ENCODE measurements around the gene NCR3LG1. TPM values are rescaled to one million over a fixed set of nuclear protein-coding genes. Genes with fewer than 3 reads are reported as not detected.
A peak's percentile ranks its signal among the peaks of the same experiment; 100 is the strongest.

Gene NCR3LG1
- total and polyA plus RNA-seq, 9 of the 15 experiments (the other 6 are each of a cell fraction or from before 2014, with no cell fraction given), result 4.1 to 39.8 (median 25.1) TPM

GRCh38 chr11:17352950-17353820 lies 1.6 kb downstream of the NCR3LG1 start (continued):
- TF ChIP-seq, protein P1, sequence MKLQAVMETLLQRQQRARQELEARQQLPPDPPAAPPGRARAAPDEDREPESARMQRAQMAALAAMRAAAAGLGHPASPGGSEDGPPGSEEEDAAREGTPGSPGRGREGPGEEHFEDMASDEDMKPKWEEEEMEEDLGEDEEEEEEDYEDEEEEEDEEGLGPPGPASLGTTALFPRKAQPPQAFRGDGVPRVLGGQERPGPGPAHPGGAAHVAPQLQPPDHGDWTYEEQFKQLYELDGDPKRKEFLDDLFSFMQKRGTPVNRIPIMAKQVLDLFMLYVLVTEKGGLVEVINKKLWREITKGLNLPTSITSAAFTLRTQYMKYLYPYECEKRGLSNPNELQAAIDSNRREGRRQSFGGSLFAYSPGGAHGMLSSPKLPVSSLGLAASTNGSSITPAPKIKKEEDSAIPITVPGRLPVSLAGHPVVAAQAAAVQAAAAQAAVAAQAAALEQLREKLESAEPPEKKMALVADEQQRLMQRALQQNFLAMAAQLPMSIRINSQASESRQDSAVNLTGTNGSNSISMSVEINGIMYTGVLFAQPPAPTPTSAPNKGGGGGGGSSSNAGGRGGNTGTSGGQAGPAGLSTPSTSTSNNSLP (IDR thresholded peaks at IDR 0.05; ENCODE audit: borderline replicate concordance, low read depth, low read length), result no peak
- TF ChIP-seq MAZ (CRISPR knock-in tag; conservative IDR thresholded peaks at IDR 0.05 in 1 of 2, IDR thresholded peaks at IDR 0.05 in 1 of 2) (peak in 1 of 2 experiments; percentile 49; a peak in 3 of 4 replicates), KLF1 (tag; IDR thresholded peaks at IDR 0.05) (no peak), E2F5 (CRISPR knock-in tag; IDR thresholded peaks at IDR 0.05) (no peak), SIN3A (IDR thresholded peaks at IDR 0.05; ENCODE audit: borderline replicate concordance in 2 of 2, control insufficient read depth in 1 of 2, low read depth in 2 of 2, low read length in 2 of 2) (peak; percentile 57 to 68; a peak in 2 of 4 replicates), ELF2 (CRISPR knock-in tag; IDR thresholded peaks at IDR 0.05) (peak; percentile 63; the same call in 1 of the 2 replicates), HNRNPLL (IDR thresholded peaks at IDR 0.05; ENCODE audit: low read depth, low read length, poor library complexity, severe bottlenecking) (peak; percentile 49), E2F6 (IDR thresholded peaks at IDR 0.05; ENCODE audit: borderline replicate concordance in 1 of 2, extremely low read depth in 1 of 2, insufficient read depth in 1 of 2, insufficient read length in 1 of 2, low read depth in 1 of 2, low read length in 1 of 2, poor library complexity in 1 of 2, severe bottlenecking in 1 of 2) (peak; percentile 86 to 94), FOXJ2 (tag; IDR thresholded peaks at IDR 0.05) (no peak), PKNOX1 (IDR thresholded peaks at IDR 0.05) (peak; percentile 82), POLR2A (conservative IDR thresholded peaks at IDR 0.05) (peak; percentile 88), MBD2 (IDR thresholded peaks at IDR 0.05; ENCODE audit: borderline replicate concordance, low read depth) (0 out of 2 replicates have a peak, but pooled peaks have one; percentile 29), CBFB (CRISPR knock-in tag; IDR thresholded peaks at IDR 0.05) (peak; percentile 66)
- TF ChIP-seq, protein P2, sequence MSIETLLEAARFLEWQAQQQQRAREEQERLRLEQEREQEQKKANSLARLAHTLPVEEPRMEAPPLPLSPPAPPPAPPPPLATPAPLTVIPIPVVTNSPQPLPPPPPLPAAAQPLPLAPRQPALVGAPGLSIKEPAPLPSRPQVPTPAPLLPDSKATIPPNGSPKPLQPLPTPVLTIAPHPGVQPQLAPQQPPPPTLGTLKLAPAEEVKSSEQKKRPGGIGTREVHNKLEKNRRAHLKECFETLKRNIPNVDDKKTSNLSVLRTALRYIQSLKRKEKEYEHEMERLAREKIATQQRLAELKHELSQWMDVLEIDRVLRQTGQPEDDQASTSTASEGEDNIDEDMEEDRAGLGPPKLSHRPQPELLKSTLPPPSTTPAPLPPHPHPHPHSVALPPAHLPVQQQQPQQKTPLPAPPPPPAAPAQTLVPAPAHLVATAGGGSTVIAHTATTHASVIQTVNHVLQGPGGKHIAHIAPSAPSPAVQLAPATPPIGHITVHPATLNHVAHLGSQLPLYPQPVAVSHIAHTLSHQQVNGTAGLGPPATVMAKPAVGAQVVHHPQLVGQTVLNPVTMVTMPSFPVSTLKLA (conservative IDR thresholded peaks at IDR 0.05), result peak; percentile 73 to 88
- TF ChIP-seq, protein P3, sequence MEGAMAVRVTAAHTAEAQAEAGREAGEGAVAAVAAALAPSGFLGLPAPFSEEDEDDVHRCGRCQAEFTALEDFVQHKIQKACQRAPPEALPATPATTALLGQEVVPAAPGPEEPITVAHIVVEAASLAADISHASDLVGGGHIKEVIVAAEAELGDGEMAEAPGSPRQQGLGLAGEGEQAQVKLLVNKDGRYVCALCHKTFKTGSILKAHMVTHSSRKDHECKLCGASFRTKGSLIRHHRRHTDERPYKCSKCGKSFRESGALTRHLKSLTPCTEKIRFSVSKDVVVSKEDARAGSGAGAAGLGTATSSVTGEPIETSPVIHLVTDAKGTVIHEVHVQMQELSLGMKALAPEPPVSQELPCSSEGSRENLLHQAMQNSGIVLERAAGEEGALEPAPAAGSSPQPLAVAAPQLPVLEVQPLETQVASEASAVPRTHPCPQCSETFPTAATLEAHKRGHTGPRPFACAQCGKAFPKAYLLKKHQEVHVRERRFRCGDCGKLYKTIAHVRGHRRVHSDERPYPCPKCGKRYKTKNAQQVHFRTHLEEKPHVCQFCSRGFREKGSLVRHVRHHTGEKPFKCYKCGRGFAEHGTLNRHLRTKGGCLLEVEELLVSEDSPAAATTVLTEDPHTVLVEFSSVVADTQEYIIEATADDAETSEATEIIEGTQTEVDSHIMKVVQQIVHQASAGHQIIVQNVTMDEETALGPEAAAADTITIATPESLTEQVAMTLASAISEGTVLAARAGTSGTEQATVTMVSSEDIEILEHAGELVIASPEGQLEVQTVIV (CRISPR knock-in tag; IDR thresholded peaks at IDR 0.05; ENCODE audit: borderline replicate concordance), result no peak

Measured in K562 (cell line).